SH-SY5Y (cell line): ENCODE measurements around the gene SYNE2.

Experiments
- GATA2 ChIP-seq: IDR thresholded peaks from 2 replicates; pipeline ENCODE4 v1.6.1; 2011; ENCODE audit warnings: mild to moderate bottlenecking, low read depth, low read length
- GATA3 ChIP-seq: IDR thresholded peaks from 2 replicates; pipeline ENCODE4 v1.6.1; 2011; ENCODE audit warnings: low read depth, mild to moderate bottlenecking, low read length, moderate library complexity

DNA sequence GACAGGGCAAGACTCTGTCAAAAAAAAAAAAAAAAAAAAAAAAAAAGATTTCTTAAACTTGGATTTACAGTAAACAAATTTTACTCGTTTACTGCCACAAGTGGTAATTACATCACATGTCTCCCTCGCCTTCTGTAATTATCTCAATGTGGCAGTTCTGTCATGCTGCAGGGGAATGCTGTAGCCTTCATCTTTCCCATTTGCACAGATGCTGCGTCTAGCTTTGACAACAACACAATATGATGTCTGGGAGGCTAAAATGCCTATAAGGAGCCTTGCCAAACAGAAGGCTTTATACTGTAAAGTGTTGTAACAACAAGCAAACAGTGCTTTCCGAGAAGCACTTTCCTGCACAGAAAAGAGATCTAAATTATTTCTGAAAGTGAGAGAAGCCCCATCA is 392.7 kb downstream of the SYNE2 start:
- TF ChIP-seq GATA3 (no peak), GATA2 (no peak)
